ENCODE results near the gene FMN2.
A peak's percentile ranks its signal among the peaks of the same experiment; 100 is the strongest.

GRCh38 chr1:240190881-240191401 is 99.3 kb downstream of the FMN2 start:
- TF ChIP-seq, protein P1, sequence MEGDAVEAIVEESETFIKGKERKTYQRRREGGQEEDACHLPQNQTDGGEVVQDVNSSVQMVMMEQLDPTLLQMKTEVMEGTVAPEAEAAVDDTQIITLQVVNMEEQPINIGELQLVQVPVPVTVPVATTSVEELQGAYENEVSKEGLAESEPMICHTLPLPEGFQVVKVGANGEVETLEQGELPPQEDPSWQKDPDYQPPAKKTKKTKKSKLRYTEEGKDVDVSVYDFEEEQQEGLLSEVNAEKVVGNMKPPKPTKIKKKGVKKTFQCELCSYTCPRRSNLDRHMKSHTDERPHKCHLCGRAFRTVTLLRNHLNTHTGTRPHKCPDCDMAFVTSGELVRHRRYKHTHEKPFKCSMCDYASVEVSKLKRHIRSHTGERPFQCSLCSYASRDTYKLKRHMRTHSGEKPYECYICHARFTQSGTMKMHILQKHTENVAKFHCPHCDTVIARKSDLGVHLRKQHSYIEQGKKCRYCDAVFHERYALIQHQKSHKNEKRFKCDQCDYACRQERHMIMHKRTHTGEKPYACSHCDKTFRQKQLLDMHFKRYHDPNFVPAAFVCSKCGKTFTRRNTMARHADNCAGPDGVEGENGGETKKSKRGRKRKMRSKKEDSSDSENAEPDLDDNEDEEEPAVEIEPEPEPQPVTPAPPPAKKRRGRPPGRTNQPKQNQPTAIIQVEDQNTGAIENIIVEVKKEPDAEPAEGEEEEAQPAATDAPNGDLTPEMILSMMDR (IDR thresholded peaks at IDR 0.05): peak in 1 of 3 donors; percentile 31
- TF ChIP-seq POLR2AphosphoS5 (IDR thresholded peaks at IDR 0.05) (no peak), POLR2A (IDR thresholded peaks at IDR 0.05) (no peak)
